Tibial artery (tissue), 4 donors: ENCODE measurements around the gene KRTAP22-2.

Source experiments
- DNase-seq, 2 donors: peaks; one replicate each; pipeline ENCODE4 v3.0.0-alpha.2; 2019
- H3K27ac ChIP-seq, 2 donors: fragments of 200-600 bp; sonication (generic) in 1 of 2; 1 replicate in 1 of 2; 2 replicates in 1 of 2; pipeline ENCODE4 v1.5.1; 2018 to 2019; ENCODE audit warnings: mild to moderate bottlenecking in 1 of 2
- H3K27me3 ChIP-seq, 2 donors: fragments of 200-600 bp; sonication (generic) in 1 of 2; one replicate each; pipeline versions ENCODE4 v1.5.1 to v1.6.0; 2016 to 2019
- H3K36me3 ChIP-seq, 3 donors: fragments of 200-600 bp; sonication (generic) in 2 of 3; one replicate each; pipeline ENCODE4 v1.5.1; 2016 to 2019; ENCODE audit warnings: mild to moderate bottlenecking in 2 of 3
- H3K4me1 ChIP-seq, 4 donors: fragments of 200-600 bp; sonication (generic) in 2 of 4; 1 replicate in 3 of 4; 2 replicates in 1 of 4; pipeline ENCODE4 v1.5.1; 2016 to 2019
- H3K4me3 ChIP-seq, 2 donors: fragments of 200-600 bp; sonication (generic) in 1 of 2; 1 replicate in 1 of 2; 2 replicates in 1 of 2; pipeline ENCODE4 v1.5.1; 2018 to 2019; ENCODE audit warnings: mild to moderate bottlenecking in 2 of 2
- H3K9me3 ChIP-seq, 3 donors: fragments of 200-600 bp; sonication (generic) in 1 of 3; one replicate each; pipeline ENCODE4 v1.5.1; 2016 to 2019
- intact Hi-C: fragments of 100-400 bp; cut with DNase I; formaldehyde crosslinking; loops from one replicate; pipeline ENCODE4 v1.15.0; 2023; ENCODE audit warnings: low total_unique reads
- TF ChIP-seq, protein P1 (sequence below), 2 experiments: fragments of 200-600 bp in 1 of 2; fragments of 450-650 bp in 1 of 2; IDR thresholded peaks; one replicate each; pipeline ENCODE4 v1.5.1; 2017 to 2019; ENCODE audit warnings: antibody characterized with exemption in 2 of 2, mild to moderate bottlenecking in 1 of 2, moderate library complexity in 1 of 2

Gene KRTAP22-2

DNA sequence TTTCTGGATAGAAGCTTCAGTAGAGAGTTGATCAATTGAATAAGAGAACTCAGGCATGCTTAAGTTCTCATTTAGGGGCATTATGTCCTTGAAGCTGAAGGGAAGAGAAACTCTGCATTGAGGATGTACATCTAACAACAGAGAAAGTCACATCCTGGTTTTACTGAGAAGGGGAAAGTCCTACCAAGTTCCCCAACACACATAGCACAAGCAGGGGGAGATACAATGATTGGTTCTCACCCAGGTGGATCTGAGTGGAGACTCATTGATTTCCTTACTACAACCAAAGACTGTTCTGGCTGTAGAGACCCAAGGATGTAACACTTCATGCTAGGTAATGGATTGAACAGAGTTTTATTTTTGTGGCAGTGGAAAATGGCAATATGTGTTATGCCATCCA, 25.0 kb upstream of the KRTAP22-2 start:
- no peaks in the 10 kb centered on the region for H3K4me1 ChIP-seq
- no peak for DNase-seq
- TF ChIP-seq, protein P1, sequence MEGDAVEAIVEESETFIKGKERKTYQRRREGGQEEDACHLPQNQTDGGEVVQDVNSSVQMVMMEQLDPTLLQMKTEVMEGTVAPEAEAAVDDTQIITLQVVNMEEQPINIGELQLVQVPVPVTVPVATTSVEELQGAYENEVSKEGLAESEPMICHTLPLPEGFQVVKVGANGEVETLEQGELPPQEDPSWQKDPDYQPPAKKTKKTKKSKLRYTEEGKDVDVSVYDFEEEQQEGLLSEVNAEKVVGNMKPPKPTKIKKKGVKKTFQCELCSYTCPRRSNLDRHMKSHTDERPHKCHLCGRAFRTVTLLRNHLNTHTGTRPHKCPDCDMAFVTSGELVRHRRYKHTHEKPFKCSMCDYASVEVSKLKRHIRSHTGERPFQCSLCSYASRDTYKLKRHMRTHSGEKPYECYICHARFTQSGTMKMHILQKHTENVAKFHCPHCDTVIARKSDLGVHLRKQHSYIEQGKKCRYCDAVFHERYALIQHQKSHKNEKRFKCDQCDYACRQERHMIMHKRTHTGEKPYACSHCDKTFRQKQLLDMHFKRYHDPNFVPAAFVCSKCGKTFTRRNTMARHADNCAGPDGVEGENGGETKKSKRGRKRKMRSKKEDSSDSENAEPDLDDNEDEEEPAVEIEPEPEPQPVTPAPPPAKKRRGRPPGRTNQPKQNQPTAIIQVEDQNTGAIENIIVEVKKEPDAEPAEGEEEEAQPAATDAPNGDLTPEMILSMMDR (IDR thresholded peaks at IDR 0.05) = no peak
- no peak overlapping the region for H3K4me3 ChIP-seq
- intact Hi-C loops = no loop called here
- no peaks in the 10 kb centered on the region for H3K9me3 ChIP-seq
- no peaks in the 10 kb centered on the region for H3K36me3 ChIP-seq
- H3K27ac ChIP-seq = no peak overlapping the region
- H3K27me3 ChIP-seq = no peaks in the 10 kb centered on the region

DNA sequence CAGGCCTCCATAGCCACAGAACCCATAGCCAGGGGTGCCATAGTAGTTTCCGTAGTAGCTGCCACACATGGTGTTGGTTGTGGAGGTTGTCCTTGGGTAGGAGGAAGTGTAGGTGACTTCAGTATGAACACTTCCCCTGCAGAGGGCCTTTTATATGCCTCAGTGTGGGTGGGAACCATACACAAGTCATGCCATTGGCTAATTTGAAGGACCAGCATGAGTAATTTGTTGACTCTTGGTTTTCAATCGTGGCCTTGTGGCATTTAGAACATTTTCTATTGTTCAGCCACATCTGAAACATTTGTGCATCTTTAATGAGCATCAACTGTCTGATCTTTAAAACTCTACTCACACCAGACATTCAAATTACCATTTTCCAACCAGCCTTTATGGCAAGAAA, 23.6 kb upstream of the KRTAP22-2 start, which contains the start of gene KRTAP6-1:
Gene KRTAP6-1 (minus strand): TSS at position 95 of the 400 bp plus-strand sequence. CDS start 26 bp downstream, at position 69.
- Histone ChIP-seq H3K9me3 (no peaks in the 10 kb centered on the region), H3K36me3 (no peaks in the 10 kb centered on the region), H3K4me1 (no peaks in the 10 kb centered on the region), H3K27me3 (no peaks in the 10 kb centered on the region), H3K27ac (no peak within 1 kb of the TSS), H3K4me3 (no peak within 1 kb of the TSS)
- intact Hi-C loops = no loop called here
- DNase-seq = no peak
- TF ChIP-seq, protein P1 (IDR thresholded peaks at IDR 0.05) = no peak

DNA sequence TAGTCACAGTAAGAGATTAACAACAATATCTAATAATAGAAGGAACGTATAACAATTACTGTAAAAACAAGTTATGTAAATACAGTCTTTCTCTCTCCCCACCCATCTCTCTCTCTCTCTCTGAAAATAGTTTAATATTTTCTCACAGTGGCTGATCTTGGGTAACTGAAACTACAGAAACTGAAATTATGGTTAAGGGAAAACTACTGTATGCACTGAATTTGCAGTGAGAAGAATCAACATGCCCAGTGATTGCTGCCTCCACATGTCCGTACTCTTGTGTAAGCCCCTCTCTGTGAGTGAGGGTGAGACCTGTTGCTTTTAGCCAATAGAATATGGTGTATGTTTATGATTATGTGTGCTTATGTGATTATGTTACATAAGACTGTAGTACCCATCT, 21.9 kb upstream of the KRTAP22-2 start:
- Histone ChIP-seq H3K4me1 (no peaks in the 10 kb centered on the region), H3K4me3 (no peak overlapping the region), H3K9me3 (no peaks in the 10 kb centered on the region), H3K27me3 (no peaks in the 10 kb centered on the region), H3K27ac (no peak overlapping the region), H3K36me3 (no peaks in the 10 kb centered on the region)
- DNase-seq = no peak
- TF ChIP-seq, protein P1 (IDR thresholded peaks at IDR 0.05) = no peak
- intact Hi-C loops = no loop called here

DNA sequence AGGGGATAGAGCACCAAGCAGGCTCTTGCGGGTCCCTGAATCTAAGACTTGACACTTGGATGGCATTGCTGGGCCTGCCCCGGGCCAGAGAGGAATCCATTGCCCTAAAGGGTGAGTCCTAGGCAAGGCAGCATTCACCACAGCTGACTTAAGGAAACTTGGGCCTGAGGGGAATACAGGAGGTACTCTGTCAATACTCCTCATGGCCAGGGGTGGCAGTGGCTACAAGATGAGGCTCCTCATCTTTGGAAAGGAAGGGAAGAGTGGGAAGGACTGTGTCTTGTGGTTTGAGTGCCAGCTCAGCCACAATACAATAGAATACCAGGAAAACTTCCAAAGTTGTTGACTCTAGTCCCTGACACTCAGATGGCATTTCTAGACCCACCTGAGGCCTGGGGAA, 15.8 kb upstream of the KRTAP22-2 start:
- intact Hi-C loops = no loop called here
- DNase-seq = no peak
- Histone ChIP-seq H3K9me3 (no peaks in the 10 kb centered on the region), H3K27ac (no peak overlapping the region), H3K4me1 (no peaks in the 10 kb centered on the region), H3K4me3 (no peak overlapping the region), H3K36me3 (no peaks in the 10 kb centered on the region), H3K27me3 (no peaks in the 10 kb centered on the region)
- TF ChIP-seq, protein P1 (IDR thresholded peaks at IDR 0.05) = no peak

DNA sequence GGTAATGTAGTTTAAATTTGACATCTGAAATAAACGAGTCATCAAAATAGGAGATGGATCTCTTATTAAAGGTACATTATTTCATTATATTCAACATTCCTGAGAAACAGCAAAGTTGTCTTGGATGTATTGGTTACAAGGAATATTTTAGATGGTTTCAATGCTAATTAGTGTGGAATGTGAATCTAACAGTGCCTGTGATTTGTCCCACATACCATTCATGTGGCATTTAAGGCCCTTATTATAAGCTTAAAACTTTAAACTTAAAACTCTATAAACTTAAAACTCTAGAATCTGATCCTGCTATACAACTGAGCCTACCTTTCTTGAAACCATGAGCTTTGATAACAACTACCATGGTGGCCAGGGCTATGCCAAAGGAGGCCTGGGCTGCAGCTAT, 10.6 kb upstream of the KRTAP22-2 start, which contains the start of gene KRTAP22-1:
Gene KRTAP22-1 (plus strand): TSS at position 301 of the 400 bp plus-strand sequence.
- intact Hi-C loops = no loop called here
- DNase-seq = no peak
- H3K27ac ChIP-seq = no peak within 1 kb of the TSS
- H3K36me3 ChIP-seq = no peaks in the 10 kb centered on the region
- no peaks in the 10 kb centered on the region for H3K4me1 ChIP-seq
- no peaks in the 10 kb centered on the region for H3K27me3 ChIP-seq
- TF ChIP-seq, protein P1 (IDR thresholded peaks at IDR 0.05) = no peak
- H3K9me3 ChIP-seq = no peaks in the 10 kb centered on the region
- no peak within 1 kb of the TSS for H3K4me3 ChIP-seq

DNA sequence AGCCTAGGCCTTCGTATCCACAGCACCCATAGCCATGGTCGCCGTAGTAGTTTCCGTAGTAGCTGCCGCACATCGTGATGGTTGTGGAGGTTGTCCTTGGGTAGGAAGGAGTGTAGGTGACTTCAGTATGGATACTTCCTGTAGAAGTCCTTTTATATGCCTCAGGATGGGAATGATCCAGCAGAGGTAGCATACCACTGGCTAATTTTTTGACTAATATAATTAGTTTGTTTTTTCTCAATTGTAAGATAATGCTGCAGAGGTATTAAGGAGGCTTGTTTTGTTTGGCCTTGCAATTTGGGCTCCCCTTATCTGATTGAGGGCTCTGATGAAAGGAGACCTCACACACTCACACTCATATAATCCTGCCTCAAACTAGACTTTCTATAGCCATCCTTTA, 8.6 kb upstream of the KRTAP22-2 start, which contains the start of gene KRTAP6-2:
Gene KRTAP6-2 (minus strand): TSS at position 101 of the 400 bp plus-strand sequence. CDS start 28 bp downstream, at position 73.
- no peak within 1 kb of the TSS for H3K27ac ChIP-seq
- H3K27me3 ChIP-seq = no peaks in the 10 kb centered on the region
- no peak for DNase-seq
- no peak within 1 kb of the TSS for H3K4me3 ChIP-seq
- TF ChIP-seq, protein P1 (IDR thresholded peaks at IDR 0.05) = no peak
- intact Hi-C loops = no loop called here
- H3K9me3 ChIP-seq = no peaks in the 10 kb centered on the region
- H3K36me3 ChIP-seq = no peaks in the 10 kb centered on the region
- no peaks in the 10 kb centered on the region for H3K4me1 ChIP-seq
